HepG2 (cell line): ENCODE measurements around the gene CCDC148. TPM values are rescaled to one million over a fixed set of nuclear protein-coding genes. Genes with fewer than 3 reads are reported as not detected.

ENCODE experiments used
- CCAR2 ChIP-seq: fragments of 200-400 bp; formaldehyde crosslinking; optimal IDR thresholded peaks from 2 replicates; pipeline ENCODE3; 2018; ENCODE audit warnings: low read depth, mild to moderate bottlenecking, low read length, moderate library complexity
- FOSL2 ChIP-seq: sonication (generic); formaldehyde crosslinking; IDR thresholded peaks from 2 replicates; pipeline ENCODE4 v1.4.0; 2020; ENCODE audit warnings: missing genetic modification reagents
- FOXA3 ChIP-seq: IDR thresholded peaks from 2 replicates; pipeline ENCODE4 v1.6.1; 2016; ENCODE audit warnings: missing genetic modification reagents, missing compliant biosample characterization
- HMG20A ChIP-seq: IDR thresholded peaks from 2 replicates; pipeline ENCODE4 v1.6.1; 2016; ENCODE audit warnings: borderline replicate concordance
- MAFK ChIP-seq, 2 experiments: IDR thresholded peaks in 1 of 2; conservative IDR thresholded peaks in 1 of 2; 2 replicates each; pipeline ENCODE4 v1.6.1; 2011; ENCODE audit warnings: improper control_type of control experiment in 2 of 2, low read length in 2 of 2
- NKX3-1 ChIP-seq: sonication (generic); formaldehyde crosslinking; IDR thresholded peaks from 2 replicates; pipeline ENCODE4 v1.5.0; 2020; ENCODE audit warnings: missing genetic modification reagents
- TBL1XR1 ChIP-seq: fragments of 150-350 bp; IDR thresholded peaks from 2 replicates; pipeline ENCODE4 v1.6.1; 2014; ENCODE audit warnings: borderline replicate concordance, low read length; ENCODE audit not compliant: partially characterized antibody
- ZFP37 ChIP-seq: sonication (generic); formaldehyde crosslinking; IDR thresholded peaks from 2 replicates; pipeline ENCODE4 v1.4.0; 2020; ENCODE audit warnings: missing genetic modification reagents, borderline replicate concordance
- ZNF205 ChIP-seq: IDR thresholded peaks from 2 replicates; pipeline ENCODE4 v1.6.1; 2018; ENCODE audit warnings: missing biosample characterization, missing genetic modification reagents
- ZNF232 ChIP-seq: sonication (generic); formaldehyde crosslinking; IDR thresholded peaks from 2 replicates; pipeline ENCODE4 v1.4.0; 2020; ENCODE audit warnings: missing genetic modification reagents, borderline replicate concordance
- ZNF235 ChIP-seq: sonication (generic); formaldehyde crosslinking; IDR thresholded peaks from 2 replicates; pipeline ENCODE4 v1.8.1; 2023; ENCODE audit warnings: mild to moderate bottlenecking, missing genetic modification reagents, borderline replicate concordance
- ZNF317 ChIP-seq: sonication (generic); formaldehyde crosslinking; IDR thresholded peaks from 2 replicates; pipeline ENCODE4 v1.5.0; 2020; ENCODE audit warnings: mild to moderate bottlenecking, missing genetic modification reagents
- ZNF343 ChIP-seq: sonication (generic); formaldehyde crosslinking; IDR thresholded peaks from 2 replicates; pipeline ENCODE4 v1.4.0; 2020; ENCODE audit warnings: mild to moderate bottlenecking, missing genetic modification reagents
- ZNF543 ChIP-seq: sonication (generic); formaldehyde crosslinking; IDR thresholded peaks from 2 replicates; pipeline ENCODE4 v1.4.0; 2020; ENCODE audit warnings: mild to moderate bottlenecking, missing genetic modification reagents
- polyA plus RNA-seq, 8 experiments: library from polyadenylated mRNA; depleted of rRNA in 3 of 8; stranded (reverse) in 7 of 8; unstranded in 1 of 8; fragments of >200 nt; fragmentation: Illumina TruSeq in 4 of 8; extraction: Trizol in 4 of 8; gene quantifications; 2 replicates each; pipeline versions ENCODE4 v1.2.1 to v1.2.3, GENCODE V29; 2011 to 2016; ENCODE audit warnings: low read depth in 4 of 8, missing spikeins in 1 of 8, mixed read lengths in 1 of 8; ENCODE audit not compliant: insufficient read depth in 1 of 8
- total RNA-seq, 5 experiments: library from RNA; depleted of rRNA; stranded (reverse); fragments of >200 nt; fragmentation: Illumina TruSeq; extraction: Trizol; gene quantifications; 2 replicates each; pipeline ENCODE4 v1.2.3, GENCODE V29; 2016; ENCODE audit warnings: low read depth in 1 of 5
- TF ChIP-seq, protein P1 (sequence below): sonication (generic); formaldehyde crosslinking; IDR thresholded peaks from 2 replicates; pipeline ENCODE4 v1.5.1; 2020; ENCODE audit warnings: mild to moderate bottlenecking, missing genetic modification reagents, borderline replicate concordance
- TF ChIP-seq, protein P2 (sequence below): sonication (generic); formaldehyde crosslinking; IDR thresholded peaks from one replicate; pipeline ENCODE4 v1.5.1; 2020; ENCODE audit warnings: mild to moderate bottlenecking, missing genetic modification reagents; ENCODE audit errors: not compliant biosample characterization
- TF ChIP-seq, protein P3 (sequence below): sonication (generic); formaldehyde crosslinking; IDR thresholded peaks from 2 replicates; pipeline ENCODE4 v1.5.0; 2020; ENCODE audit warnings: missing genetic modification reagents

The CCDC148 gene
- total and polyA plus RNA-seq, 2 of the 13 experiments (the other 11 are each of a cell fraction or from before 2014, with no cell fraction given): 0.30 to 0.49 TPM

DNA sequence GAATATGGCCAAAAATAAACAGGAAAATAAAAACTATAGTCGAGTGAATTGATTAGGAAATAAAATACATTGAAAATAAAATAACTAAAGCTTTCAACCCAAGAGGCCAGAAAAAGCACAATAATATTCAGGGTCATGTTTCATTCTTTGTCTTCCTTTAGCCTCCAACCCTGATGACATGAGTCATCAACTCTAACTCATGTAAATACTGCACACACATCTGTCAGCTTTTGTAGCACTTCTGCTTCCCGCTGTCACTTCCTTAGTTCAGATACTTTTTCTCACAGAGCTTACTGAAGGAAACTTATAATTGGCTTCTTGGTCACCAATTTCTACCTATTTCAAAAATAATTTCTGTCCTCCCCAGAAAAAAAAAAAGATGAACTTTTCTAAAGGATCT is 242.1 kb downstream of the CCDC148 start (continued):
- TF ChIP-seq, protein P1, sequence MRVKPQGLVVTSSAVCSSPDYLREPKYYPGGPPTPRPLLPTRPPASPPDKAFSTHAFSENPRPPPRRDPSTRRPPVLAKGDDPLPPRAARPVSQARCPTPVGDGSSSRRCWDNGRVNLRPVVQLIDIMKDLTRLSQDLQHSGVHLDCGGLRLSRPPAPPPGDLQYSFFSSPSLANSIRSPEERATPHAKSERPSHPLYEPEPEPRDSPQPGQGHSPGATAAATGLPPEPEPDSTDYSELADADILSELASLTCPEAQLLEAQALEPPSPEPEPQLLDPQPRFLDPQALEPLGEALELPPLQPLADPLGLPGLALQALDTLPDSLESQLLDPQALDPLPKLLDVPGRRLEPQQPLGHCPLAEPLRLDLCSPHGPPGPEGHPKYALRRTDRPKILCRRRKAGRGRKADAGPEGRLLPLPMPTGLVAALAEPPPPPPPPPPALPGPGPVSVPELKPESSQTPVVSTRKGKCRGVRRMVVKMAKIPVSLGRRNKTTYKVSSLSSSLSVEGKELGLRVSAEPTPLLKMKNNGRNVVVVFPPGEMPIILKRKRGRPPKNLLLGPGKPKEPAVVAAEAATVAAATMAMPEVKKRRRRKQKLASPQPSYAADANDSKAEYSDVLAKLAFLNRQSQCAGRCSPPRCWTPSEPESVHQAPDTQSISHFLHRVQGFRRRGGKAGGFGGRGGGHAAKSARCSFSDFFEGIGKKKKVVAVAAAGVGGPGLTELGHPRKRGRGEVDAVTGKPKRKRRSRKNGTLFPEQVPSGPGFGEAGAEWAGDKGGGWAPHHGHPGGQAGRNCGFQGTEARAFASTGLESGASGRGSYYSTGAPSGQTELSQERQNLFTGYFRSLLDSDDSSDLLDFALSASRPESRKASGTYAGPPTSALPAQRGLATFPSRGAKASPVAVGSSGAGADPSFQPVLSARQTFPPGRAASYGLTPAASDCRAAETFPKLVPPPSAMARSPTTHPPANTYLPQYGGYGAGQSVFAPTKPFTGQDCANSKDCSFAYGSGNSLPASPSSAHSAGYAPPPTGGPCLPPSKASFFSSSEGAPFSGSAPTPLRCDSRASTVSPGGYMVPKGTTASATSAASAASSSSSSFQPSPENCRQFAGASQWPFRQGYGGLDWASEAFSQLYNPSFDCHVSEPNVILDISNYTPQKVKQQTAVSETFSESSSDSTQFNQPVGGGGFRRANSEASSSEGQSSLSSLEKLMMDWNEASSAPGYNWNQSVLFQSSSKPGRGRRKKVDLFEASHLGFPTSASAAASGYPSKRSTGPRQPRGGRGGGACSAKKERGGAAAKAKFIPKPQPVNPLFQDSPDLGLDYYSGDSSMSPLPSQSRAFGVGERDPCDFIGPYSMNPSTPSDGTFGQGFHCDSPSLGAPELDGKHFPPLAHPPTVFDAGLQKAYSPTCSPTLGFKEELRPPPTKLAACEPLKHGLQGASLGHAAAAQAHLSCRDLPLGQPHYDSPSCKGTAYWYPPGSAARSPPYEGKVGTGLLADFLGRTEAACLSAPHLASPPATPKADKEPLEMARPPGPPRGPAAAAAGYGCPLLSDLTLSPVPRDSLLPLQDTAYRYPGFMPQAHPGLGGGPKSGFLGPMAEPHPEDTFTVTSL: peak; percentile 74; the same call in 1 of the 2 replicates
- TF ChIP-seq NKX3-1 (CRISPR knock-in tag) (no peak), ZNF543 (CRISPR knock-in tag) (no peak), FOXA3 (CRISPR knock-in tag) (peak; percentile 90), ZNF235 (CRISPR knock-in tag) (no peak), HMG20A (peak; percentile 86; the same call in 1 of the 2 replicates), ZNF343 (no peak), MAFK (conservative IDR thresholded peaks at IDR 0.05 in 1 of 2, IDR thresholded peaks at IDR 0.05 in 1 of 2; ENCODE audit: low read length in 2 of 2) (peak; percentile 11 to 44; a peak in 2 of 4 replicates), ZNF205 (no peak), ZNF232 (CRISPR knock-in tag) (no peak), ZFP37 (CRISPR knock-in tag) (no peak), FOSL2 (CRISPR knock-in tag) (peak; percentile 96), CCAR2 (no peak), ZNF317 (no peak), TBL1XR1 (no peak)
- TF ChIP-seq, protein P2, sequence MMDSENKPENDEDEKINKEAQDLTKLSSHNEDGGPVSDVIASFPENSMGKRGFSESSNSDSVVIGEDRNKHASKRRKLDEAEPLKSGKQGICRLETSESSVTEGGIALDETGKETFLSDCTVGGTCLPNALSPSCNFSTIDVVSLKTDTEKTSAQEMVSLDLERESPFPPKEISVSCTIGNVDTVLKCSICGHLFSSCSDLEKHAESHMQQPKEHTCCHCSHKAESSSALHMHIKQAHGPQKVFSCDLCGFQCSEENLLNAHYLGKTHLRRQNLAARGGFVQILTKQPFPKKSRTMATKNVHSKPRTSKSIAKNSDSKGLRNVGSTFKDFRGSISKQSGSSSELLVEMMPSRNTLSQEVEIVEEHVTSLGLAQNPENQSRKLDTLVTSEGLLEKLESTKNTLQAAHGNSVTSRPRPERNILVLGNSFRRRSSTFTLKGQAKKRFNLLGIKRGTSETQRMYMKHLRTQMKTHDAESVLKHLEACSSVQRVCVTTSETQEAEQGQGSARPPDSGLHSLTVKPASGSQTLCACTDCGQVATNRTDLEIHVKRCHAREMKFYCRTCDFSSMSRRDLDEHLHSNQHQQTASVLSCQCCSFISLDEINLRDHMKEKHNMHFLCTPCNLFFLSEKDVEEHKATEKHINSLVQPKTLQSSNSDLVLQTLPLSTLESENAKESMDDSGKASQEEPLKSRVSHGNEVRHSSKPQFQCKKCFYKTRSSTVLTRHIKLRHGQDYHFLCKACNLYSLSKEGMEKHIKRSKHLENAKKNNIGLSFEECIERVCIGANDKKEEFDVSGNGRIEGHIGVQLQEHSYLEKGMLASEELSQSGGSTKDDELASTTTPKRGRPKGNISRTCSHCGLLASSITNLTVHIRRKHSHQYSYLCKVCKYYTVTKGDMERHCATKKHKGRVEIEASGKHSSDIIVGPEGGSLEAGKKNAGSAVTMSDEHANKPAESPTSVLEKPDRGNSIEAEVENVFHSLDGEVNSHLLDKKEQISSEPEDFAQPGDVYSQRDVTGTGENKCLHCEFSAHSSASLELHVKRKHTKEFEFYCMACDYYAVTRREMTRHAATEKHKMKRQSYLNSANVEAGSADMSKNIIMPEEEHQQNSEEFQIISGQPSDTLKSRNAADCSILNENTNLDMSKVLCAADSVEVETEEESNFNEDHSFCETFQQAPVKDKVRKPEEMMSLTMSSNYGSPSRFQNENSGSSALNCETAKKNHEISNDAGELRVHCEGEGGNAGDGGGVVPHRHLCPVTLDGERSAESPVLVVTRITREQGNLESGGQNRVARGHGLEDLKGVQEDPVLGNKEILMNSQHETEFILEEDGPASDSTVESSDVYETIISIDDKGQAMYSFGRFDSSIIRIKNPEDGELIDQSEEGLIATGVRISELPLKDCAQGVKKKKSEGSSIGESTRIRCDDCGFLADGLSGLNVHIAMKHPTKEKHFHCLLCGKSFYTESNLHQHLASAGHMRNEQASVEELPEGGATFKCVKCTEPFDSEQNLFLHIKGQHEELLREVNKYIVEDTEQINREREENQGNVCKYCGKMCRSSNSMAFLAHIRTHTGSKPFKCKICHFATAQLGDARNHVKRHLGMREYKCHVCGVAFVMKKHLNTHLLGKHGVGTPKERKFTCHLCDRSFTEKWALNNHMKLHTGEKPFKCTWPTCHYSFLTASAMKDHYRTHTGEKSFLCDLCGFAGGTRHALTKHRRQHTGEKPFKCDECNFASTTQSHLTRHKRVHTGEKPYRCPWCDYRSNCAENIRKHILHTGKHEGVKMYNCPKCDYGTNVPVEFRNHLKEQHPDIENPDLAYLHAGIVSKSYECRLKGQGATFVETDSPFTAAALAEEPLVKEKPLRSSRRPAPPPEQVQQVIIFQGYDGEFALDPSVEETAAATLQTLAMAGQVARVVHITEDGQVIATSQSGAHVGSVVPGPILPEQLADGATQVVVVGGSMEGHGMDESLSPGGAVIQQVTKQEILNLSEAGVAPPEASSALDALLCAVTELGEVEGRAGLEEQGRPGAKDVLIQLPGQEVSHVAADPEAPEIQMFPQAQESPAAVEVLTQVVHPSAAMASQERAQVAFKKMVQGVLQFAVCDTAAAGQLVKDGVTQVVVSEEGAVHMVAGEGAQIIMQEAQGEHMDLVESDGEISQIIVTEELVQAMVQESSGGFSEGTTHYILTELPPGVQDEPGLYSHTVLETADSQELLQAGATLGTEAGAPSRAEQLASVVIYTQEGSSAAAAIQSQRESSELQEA (CRISPR knock-in tag): no peak
- TF ChIP-seq, protein P3, sequence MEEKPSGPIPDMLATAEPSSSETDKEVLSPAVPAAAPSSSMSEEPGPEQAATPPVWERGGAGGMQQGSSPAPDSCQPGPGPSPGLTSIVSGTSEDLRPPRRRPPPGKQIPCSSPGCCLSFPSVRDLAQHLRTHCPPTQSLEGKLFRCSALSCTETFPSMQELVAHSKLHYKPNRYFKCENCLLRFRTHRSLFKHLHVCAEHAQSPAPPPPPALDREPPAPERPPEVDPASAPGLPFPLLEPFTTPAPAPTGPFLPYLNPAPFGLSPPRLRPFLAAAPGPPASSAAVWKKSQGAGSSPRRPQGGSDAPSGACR (CRISPR knock-in tag): no peak
